Neural progenitor cell (in vitro differentiated cells): Measurements from ENCODE around the gene FBXW5.

Source experiments
- EZH2 ChIP-seq: fragments of 200-600 bp; sonication (generic); IDR thresholded peaks from 2 replicates; pipeline ENCODE4 v1.6.1; 2017; ENCODE audit warnings: antibody characterized with exemption, mild to moderate bottlenecking, moderate library complexity
- EZH2phosphoT487 ChIP-seq: fragments of 200-600 bp; sonication (generic); IDR thresholded peaks from 2 replicates; pipeline ENCODE4 v1.6.1; 2017; ENCODE audit warnings: antibody characterized with exemption

- no peak for TF ChIP-seq EZH2phosphoT487
- TF ChIP-seq EZH2: no peak
Observed at GRCh38 chr9:136921718-136922117, 22.8 kb downstream of the FBXW5 start.
